Measurements from ENCODE around the gene FAM9C. TPM values are rescaled to one million over a fixed set of nuclear protein-coding genes. Genes with fewer than 3 reads are reported as not detected.

FAM9C gene
- polyA plus RNA-seq, 1 donor (not counting 4 experiments of a cell fraction or from before 2014, with no cell fraction given) = not detected

- FAIRE-seq (no peak), DNase-seq (ENCODE audit: low read depth, low spot score) (no peak)
- no peak overlapping the region for H3K9ac ChIP-seq (ENCODE audit: control insufficient read depth, extremely low read depth, insufficient read depth, low read length)
- TF ChIP-seq EZH2 (IDR thresholded peaks at IDR 0.05; ENCODE audit: low read length) (no peak), CTCF (optimal IDR thresholded peaks at IDR 0.05 in 1 of 3, IDR thresholded peaks at IDR 0.05 in 1 of 3, conservative IDR thresholded peaks at IDR 0.05 in 1 of 3; ENCODE audit: extremely low read depth in 1 of 3, insufficient read depth in 2 of 3, low read length in 3 of 3) (no peak)
- no peaks in the 10 kb centered on the region for H3K9me3 ChIP-seq (ENCODE audit: control insufficient read depth, low read depth, low read length)
- no peak overlapping the region for H2AFZ ChIP-seq (ENCODE audit: control insufficient read depth, low read length)
- H3K79me2 ChIP-seq (ENCODE audit: control insufficient read depth, insufficient read depth, low read length) = no peaks in the 10 kb centered on the region
- H3K36me3 ChIP-seq (ENCODE audit: control insufficient read depth in 2 of 2, extremely low read depth in 1 of 2, insufficient read depth in 2 of 2, low read length in 2 of 2) = no peaks in the 10 kb centered on the region
- no peak overlapping the region for H3K4me3 ChIP-seq (ENCODE audit: control insufficient read depth in 2 of 3, extremely low read depth in 1 of 3, insufficient read depth in 2 of 3, low read depth in 1 of 3, low read length in 3 of 3)
- H3K9me1 ChIP-seq (ENCODE audit: control insufficient read depth, extremely low read depth, insufficient read depth, low read length) = no peaks in the 10 kb centered on the region
- H3K4me2 ChIP-seq (ENCODE audit: control insufficient read depth, extremely low read depth, insufficient read depth, low read depth, low read length) = no peak overlapping the region
- dilution Hi-C loops (cut with MboI; ENCODE audit: extremely low pct_ligation_motif_present, low sequenced_read_pairs) = no loop called here
- no peaks in the 10 kb centered on the region for H3K27me3 ChIP-seq (ENCODE audit: control insufficient read depth, extremely low read depth, insufficient read depth, low read length)
- no peaks in the 10 kb centered on the region for H4K20me1 ChIP-seq (ENCODE audit: control insufficient read depth, extremely low read depth, insufficient read depth, low read length)
- no peak overlapping the region for H3K27ac ChIP-seq (ENCODE audit: control insufficient read depth, insufficient read depth, low read length)
- H3K4me1 ChIP-seq (ENCODE audit: control insufficient read depth, extremely low read depth, insufficient read depth, low read length) = peaks cover 6% of the 10 kb centered on the region
Measured at GRCh38 chrX:13015536-13016236, 28.7 kb downstream of the FAM9C start.

- Histone ChIP-seq H3K9me1 (ENCODE audit: control insufficient read depth, extremely low read depth, insufficient read depth, low read length) (no peaks in the 10 kb centered on the region), H4K20me1 (ENCODE audit: control insufficient read depth, extremely low read depth, insufficient read depth, low read length) (no peaks in the 10 kb centered on the region), H3K36me3 (ENCODE audit: control insufficient read depth in 2 of 2, extremely low read depth in 1 of 2, insufficient read depth in 2 of 2, low read length in 2 of 2) (no peaks in the 10 kb centered on the region), H3K4me2 (ENCODE audit: control insufficient read depth, extremely low read depth, insufficient read depth, low read depth, low read length) (no peak overlapping the region), H3K9ac (ENCODE audit: control insufficient read depth, extremely low read depth, insufficient read depth, low read length) (no peak overlapping the region), H3K4me1 (ENCODE audit: control insufficient read depth, extremely low read depth, insufficient read depth, low read length) (peaks cover 10% of the 10 kb centered on the region), H3K27ac (ENCODE audit: control insufficient read depth, insufficient read depth, low read length) (no peak overlapping the region), H3K27me3 (ENCODE audit: control insufficient read depth, extremely low read depth, insufficient read depth, low read length) (no peaks in the 10 kb centered on the region), H2AFZ (ENCODE audit: control insufficient read depth, low read length) (no peak overlapping the region), H3K4me3 (ENCODE audit: control insufficient read depth in 2 of 3, extremely low read depth in 1 of 3, insufficient read depth in 2 of 3, low read depth in 1 of 3, low read length in 3 of 3) (no peak overlapping the region), H3K79me2 (ENCODE audit: control insufficient read depth, insufficient read depth, low read length) (no peaks in the 10 kb centered on the region), H3K9me3 (ENCODE audit: control insufficient read depth, low read depth, low read length) (no peaks in the 10 kb centered on the region)
- TF ChIP-seq EZH2 (IDR thresholded peaks at IDR 0.05; ENCODE audit: low read length) (no peak), CTCF (optimal IDR thresholded peaks at IDR 0.05 in 1 of 3, IDR thresholded peaks at IDR 0.05 in 1 of 3, conservative IDR thresholded peaks at IDR 0.05 in 1 of 3; ENCODE audit: extremely low read depth in 1 of 3, insufficient read depth in 2 of 3, low read length in 3 of 3) (no peak)
- dilution Hi-C loops (cut with MboI; ENCODE audit: extremely low pct_ligation_motif_present, low sequenced_read_pairs) = no loop called here
- FAIRE-seq = peak; percentile 13
- DNase-seq (ENCODE audit: low read depth, low spot score) = no peak
Measured at GRCh38 chrX:13014111-13015096, 30.0 kb downstream of the FAM9C start.
